Stimulated activated naive CD8-positive, alpha-beta T cell treated with anti-CD3 and anti-CD28 coated beads, Interleukin-15, Interleukin-2, amounts not matched to agents 100 ng/mL and 50 ng/mL, for 24 hours (primary cell): ENCODE results near the gene TLR6.

Experiments
- H3K27ac Mint-ChIP-seq: one replicate; pipeline ENCODE4 v1.8.0; 2021; ENCODE audit warnings: mild to moderate bottlenecking, mixed read lengths
- H3K27me3 Mint-ChIP-seq: one replicate; pipeline ENCODE4 v1.8.0; 2021; ENCODE audit warnings: mixed read lengths
- H3K36me3 Mint-ChIP-seq: one replicate; pipeline ENCODE4 v1.8.0; 2021; ENCODE audit warnings: low read depth, mixed read lengths
- H3K4me1 Mint-ChIP-seq: one replicate; pipeline ENCODE4 v1.8.0; 2021; ENCODE audit warnings: low read depth, mixed read lengths
- H3K4me3 Mint-ChIP-seq: one replicate; pipeline ENCODE4 v1.8.0; 2021; ENCODE audit warnings: mild to moderate bottlenecking, mixed read lengths
- H3K9me3 Mint-ChIP-seq: one replicate; pipeline ENCODE4 v1.8.0; 2021; ENCODE audit warnings: mixed read lengths

TLR6 gene, protein sequence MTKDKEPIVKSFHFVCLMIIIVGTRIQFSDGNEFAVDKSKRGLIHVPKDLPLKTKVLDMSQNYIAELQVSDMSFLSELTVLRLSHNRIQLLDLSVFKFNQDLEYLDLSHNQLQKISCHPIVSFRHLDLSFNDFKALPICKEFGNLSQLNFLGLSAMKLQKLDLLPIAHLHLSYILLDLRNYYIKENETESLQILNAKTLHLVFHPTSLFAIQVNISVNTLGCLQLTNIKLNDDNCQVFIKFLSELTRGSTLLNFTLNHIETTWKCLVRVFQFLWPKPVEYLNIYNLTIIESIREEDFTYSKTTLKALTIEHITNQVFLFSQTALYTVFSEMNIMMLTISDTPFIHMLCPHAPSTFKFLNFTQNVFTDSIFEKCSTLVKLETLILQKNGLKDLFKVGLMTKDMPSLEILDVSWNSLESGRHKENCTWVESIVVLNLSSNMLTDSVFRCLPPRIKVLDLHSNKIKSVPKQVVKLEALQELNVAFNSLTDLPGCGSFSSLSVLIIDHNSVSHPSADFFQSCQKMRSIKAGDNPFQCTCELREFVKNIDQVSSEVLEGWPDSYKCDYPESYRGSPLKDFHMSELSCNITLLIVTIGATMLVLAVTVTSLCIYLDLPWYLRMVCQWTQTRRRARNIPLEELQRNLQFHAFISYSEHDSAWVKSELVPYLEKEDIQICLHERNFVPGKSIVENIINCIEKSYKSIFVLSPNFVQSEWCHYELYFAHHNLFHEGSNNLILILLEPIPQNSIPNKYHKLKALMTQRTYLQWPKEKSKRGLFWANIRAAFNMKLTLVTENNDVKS

DNA sequence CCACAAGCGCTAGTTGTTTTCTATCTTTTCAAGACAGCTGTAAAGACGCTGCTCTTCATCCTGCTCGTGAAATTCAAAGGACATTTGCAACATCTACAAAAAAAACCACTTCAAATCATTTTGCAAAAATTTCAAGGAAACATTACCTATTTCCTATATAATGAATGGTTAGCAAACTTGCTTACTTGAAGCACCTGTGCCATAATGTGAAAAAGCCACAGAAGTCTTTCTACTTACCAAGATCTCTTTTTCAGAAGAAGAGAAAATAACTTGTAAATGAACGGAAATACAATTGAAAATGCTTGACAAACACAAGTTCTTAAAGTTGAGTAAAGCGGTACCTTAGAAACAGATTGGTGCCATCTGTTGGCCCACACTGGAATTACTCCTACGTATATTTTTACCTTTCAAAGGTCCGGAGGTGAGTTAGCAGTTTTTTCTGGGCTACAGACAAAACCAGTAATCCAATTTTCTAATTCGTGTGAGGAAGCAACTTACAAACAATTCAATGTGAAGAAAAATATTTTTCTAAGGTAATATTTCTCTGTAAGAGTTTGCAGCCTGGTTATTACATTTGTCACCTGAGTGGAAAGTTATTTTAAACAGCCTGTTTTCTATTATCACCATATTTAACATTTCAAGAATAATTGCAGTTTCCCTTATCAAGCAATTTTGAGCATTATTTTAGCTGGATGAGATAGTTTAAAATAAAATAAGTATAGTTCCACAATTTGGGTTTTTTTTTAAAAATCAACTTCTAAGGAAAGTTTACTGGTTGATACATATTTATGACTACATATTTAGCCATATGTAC lies at the start of gene TLR6:
Gene TLR6, minus strand, starts transcription at position 294 of the 814 bp plus-strand sequence. CDS start 27,344 bp downstream, outside the sequence.
- no peaks in the 10 kb centered on the region for H3K9me3 Mint-ChIP-seq
- peak within 1 kb of the TSS; percentile 85 for H3K4me3 Mint-ChIP-seq
- peaks cover 45% of the 10 kb centered on the region for H3K4me1 Mint-ChIP-seq
- H3K36me3 Mint-ChIP-seq, result no peaks in the 10 kb centered on the region
- no peaks in the 10 kb centered on the region for H3K27me3 Mint-ChIP-seq
- H3K27ac Mint-ChIP-seq, result peak within 1 kb of the TSS; percentile 86

DNA sequence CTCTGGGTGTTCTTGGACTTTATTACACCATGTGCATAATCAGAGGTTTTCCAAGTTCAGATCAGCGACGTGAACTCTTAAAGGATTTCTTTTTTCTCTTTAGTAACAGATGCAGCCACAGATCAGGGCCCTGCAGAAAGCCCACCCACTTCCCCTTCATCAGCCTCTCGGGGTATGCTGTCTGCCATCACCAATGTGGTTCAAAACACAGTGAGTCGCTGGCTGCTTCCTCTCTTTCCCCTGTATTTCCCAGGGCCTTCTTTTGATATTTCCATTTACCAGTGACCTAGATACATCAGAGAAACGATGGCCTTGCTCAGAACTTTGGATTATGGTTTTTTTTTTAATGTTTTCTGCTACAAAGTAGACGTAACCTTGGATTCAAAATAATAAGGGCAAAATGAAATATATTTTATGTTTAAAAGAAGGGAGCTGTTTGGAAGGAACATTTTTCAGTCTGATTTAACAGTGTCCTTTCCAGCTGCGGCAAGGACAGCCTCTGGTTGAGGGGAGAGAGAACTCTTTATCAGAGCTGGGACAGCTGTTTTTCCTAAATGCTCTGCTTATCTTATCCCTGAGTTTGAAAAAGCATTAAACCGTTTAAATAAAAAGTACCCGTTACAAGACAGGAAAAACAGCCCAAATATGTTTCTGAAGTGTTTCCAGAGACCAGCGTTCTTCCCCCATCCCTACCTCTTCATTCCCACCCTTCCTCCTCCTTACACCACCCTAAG lies 49.2 kb upstream of the TLR6 start:
- Mint-ChIP-seq H3K9me3 (no peaks in the 10 kb centered on the region), H3K36me3 (no peaks in the 10 kb centered on the region), H3K27me3 (no peaks in the 10 kb centered on the region)

DNA sequence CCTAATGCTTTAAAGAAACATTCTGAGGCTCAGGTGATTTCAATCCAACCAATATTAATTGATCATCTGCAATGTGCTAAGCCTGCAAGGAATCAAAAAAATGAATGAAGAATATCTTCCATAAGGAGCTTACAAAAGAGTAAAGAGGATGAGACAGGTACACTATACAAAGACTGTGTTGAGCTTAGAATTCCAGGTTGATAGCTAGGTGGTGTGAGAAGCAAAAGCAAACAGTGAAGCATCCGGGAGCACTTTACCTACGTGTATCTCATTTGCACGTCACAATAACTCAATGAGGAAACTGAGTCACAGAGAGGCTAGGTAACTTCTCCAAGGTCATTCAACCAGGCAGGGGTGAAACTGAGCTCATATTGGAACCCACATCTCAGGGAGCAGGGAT lies 48.1 kb upstream of the TLR6 start:
- Mint-ChIP-seq H3K27ac (no peak overlapping the region), H3K27me3 (peaks cover 2% of the 10 kb centered on the region), H3K9me3 (no peaks in the 10 kb centered on the region), H3K4me1 (no peaks in the 10 kb centered on the region), H3K36me3 (no peaks in the 10 kb centered on the region), H3K4me3 (no peak overlapping the region)

More for the DNA sequence above, 49.2 kb upstream of the TLR6 start:
- Mint-ChIP-seq H3K4me1 (no peaks in the 10 kb centered on the region), H3K27ac (no peak overlapping the region), H3K4me3 (no peak overlapping the region)

DNA sequence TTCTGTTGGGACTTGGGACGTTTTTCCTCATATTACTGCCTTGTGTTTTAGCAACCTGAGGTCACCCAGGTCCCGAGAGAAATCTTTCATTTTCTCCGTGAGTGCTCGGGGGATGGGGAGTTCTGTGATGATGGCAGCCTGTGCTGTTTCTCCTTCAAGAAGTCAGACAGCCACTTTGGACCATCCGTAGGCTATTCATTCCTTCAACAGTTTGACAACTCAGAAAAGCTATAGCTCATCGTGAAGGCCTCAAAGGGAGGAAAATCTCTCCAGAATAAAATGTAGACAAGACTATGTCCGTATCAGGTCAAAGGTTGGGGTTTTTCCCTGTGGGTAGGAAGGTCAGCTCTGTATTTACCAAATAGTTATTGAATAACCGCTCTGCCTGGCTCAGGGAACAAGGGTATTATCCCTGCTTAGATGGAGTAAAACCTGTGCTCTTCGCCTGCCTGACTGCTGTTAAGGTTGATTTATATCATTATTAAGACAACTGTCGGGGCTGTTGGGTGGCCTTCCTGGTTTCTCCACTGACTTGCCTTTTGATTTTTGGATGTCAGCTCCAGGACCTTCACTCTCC lies 47.6 kb upstream of the TLR6 start:
- Mint-ChIP-seq H3K4me3 (no peak overlapping the region), H3K9me3 (no peaks in the 10 kb centered on the region), H3K27ac (no peak overlapping the region), H3K4me1 (no peaks in the 10 kb centered on the region), H3K27me3 (peaks cover 2% of the 10 kb centered on the region), H3K36me3 (no peaks in the 10 kb centered on the region)

DNA sequence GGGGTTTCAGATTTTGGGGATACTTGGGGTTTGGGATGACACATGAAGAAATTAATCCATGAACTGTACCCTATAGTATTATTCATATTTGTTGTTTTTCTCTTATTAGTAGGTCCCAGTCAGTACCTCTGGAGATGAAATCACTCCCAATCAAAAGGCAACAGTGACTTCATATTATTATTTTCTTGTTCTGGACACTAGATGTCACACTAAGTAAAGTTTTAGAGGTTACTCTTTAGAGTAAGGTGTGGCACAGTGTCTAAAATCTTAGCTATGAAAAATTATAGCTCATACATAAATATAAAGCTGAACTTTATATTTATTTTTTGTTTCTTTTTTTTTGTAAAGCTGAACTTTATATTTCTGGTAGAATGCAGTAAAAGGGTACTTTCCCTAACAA lies 46.1 kb upstream of the TLR6 start:
- H3K27me3 Mint-ChIP-seq, result peaks cover 2% of the 10 kb centered on the region
- H3K27ac Mint-ChIP-seq, result no peak overlapping the region
- H3K4me1 Mint-ChIP-seq, result no peaks in the 10 kb centered on the region
- H3K9me3 Mint-ChIP-seq, result no peaks in the 10 kb centered on the region
- H3K4me3 Mint-ChIP-seq, result no peak overlapping the region
- H3K36me3 Mint-ChIP-seq, result no peaks in the 10 kb centered on the region

DNA sequence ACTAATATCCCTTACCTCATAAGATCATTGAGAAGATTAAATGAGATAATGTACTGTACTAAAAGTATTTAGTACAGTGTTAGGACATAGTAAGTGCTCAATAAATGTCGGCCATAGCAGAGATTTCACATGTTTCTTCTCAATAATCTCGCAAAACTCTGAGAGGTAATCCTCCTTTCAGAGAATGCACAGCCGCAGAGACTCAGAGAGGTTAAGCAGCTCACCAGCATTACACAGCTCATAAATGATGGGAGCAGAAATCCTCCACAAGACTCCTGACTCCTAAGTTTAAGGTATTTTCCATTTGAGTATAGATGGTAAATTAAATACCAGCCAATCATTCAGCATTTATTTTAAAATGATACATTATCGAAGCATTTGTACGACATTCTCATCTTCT lies 45.6 kb upstream of the TLR6 start:
- Mint-ChIP-seq H3K36me3 (no peaks in the 10 kb centered on the region), H3K27me3 (peaks cover 2% of the 10 kb centered on the region), H3K4me1 (no peaks in the 10 kb centered on the region), H3K4me3 (no peak overlapping the region), H3K9me3 (no peaks in the 10 kb centered on the region), H3K27ac (no peak overlapping the region)

DNA sequence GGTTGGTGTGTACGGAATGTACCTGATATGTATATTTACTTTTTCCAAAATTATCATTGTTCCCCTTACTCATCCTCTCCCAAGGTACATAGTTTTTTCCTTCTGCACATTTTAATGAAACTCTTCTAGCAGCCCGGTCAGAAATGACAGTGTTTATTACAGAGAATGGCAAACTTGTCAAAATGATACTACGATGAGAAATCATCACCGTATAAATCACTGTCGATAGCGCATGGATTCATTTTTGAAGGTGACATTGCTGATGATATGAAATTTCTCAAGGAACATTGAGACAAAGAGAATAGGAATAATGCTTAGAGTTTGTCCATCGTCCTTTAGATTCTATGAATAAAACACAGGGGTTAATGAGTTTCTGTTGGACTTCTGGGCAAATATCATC lies 41.6 kb upstream of the TLR6 start:
- no peak overlapping the region for H3K4me3 Mint-ChIP-seq
- H3K27ac Mint-ChIP-seq, result no peak overlapping the region
- no peaks in the 10 kb centered on the region for H3K9me3 Mint-ChIP-seq
- peaks cover 2% of the 10 kb centered on the region for H3K27me3 Mint-ChIP-seq
- H3K36me3 Mint-ChIP-seq, result no peaks in the 10 kb centered on the region
- peaks cover 23% of the 10 kb centered on the region for H3K4me1 Mint-ChIP-seq

DNA sequence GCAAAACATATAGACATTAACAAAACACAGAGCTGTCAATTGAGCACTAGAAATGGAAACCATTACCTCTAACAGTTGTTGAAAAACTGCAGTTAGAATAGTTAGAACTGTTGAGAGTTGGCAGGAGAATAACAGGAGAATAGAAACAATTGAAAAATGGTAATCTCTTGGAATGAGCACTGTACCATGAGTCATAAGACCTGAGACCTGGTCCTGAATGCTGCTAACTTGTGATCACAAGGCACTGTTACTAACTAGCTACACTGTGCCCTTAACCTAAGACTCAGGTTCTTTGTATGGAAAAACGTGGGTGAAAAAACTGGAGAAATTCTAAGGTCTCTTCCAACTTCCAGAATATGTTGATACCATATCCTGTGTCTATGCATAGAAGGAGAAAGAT lies 40.3 kb upstream of the TLR6 start:
- no peaks in the 10 kb centered on the region for H3K36me3 Mint-ChIP-seq
- H3K9me3 Mint-ChIP-seq, result no peaks in the 10 kb centered on the region
- peaks cover 2% of the 10 kb centered on the region for H3K27me3 Mint-ChIP-seq
- H3K4me1 Mint-ChIP-seq, result peaks cover 23% of the 10 kb centered on the region
- no peak overlapping the region for H3K27ac Mint-ChIP-seq
- no peak overlapping the region for H3K4me3 Mint-ChIP-seq

DNA sequence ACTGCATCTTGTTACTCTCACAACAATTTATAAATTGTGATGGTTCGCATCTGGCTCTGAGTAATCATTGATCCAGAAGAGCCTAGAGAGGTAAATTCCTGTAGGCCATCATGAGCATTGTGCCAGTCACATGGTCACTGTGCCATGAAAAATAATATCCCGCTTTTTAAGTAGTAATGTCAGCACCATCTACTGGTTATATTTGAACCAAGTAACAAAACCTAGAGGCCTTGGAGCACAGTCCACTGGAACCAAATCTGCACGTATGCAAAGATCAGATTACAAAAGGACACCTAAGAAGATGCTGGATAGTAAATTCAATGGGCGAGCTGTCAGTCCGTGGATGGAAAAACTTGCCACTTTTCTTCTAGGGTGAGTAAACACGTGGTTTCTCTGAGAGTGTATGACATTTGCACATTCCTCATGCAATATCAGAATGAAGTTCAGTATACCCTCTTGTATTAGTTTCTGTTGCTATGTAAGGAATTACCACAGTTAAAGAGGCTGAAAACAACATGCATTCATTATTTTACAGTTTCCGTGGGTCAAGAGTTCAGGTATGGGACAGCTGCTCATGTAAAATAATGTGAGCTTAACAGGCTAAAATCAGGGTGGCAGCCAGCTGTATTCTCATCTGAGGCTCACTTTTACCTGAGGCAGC lies 37.8 kb upstream of the TLR6 start:
- peaks cover 3% of the 10 kb centered on the region for H3K9me3 Mint-ChIP-seq
- no peak overlapping the region for H3K27ac Mint-ChIP-seq
- H3K4me3 Mint-ChIP-seq, result no peak overlapping the region
- no peaks in the 10 kb centered on the region for H3K27me3 Mint-ChIP-seq
- H3K36me3 Mint-ChIP-seq, result no peaks in the 10 kb centered on the region
- peaks cover 42% of the 10 kb centered on the region for H3K4me1 Mint-ChIP-seq

DNA sequence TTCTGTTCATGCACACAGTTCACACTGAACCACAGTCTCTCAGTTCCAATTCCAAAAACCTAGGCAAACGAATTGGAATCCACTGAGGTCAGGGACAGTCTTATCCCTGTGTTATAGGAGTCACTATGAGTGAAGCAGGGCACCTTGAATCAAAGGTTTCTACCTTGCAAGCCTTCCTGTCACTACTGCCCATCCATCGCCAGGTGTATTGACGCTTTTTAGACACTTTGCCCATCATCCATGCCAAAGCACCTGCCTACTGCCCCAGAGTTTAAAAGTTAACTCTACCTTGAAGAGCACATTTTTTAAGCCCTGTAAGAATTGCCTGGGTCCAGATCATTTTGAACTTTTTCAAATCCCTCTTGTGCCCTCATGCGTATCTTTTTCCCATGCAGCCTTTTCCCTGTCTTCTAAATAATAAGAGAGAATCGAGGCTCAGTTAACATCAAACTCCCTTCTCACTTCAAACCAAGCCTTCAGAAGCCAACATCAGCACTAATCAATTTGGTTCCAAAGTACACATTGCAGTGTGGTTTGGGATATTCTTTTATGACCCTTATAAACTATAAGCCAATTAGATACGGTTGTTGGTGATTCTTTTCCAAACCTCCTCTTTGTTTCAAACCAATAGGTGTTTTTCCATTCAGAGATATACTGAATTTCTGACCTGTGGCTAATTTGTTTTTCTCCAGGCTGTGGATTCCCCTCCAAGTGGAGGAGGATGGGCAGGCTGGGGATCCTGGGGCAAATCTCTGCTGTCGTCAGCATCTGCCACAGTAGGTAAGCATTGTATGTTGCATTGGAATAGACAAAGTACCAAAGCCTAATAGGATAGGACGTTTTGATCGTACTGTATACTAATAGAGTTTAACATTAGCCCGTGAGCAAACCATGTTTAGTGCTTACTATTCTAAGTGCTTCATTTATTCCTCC lies 34.7 kb upstream of the TLR6 start:
- Mint-ChIP-seq H3K4me3 (no peak overlapping the region), H3K27ac (no peak overlapping the region), H3K4me1 (peaks cover 44% of the 10 kb centered on the region), H3K36me3 (no peaks in the 10 kb centered on the region), H3K27me3 (no peaks in the 10 kb centered on the region), H3K9me3 (peaks cover 3% of the 10 kb centered on the region)

DNA sequence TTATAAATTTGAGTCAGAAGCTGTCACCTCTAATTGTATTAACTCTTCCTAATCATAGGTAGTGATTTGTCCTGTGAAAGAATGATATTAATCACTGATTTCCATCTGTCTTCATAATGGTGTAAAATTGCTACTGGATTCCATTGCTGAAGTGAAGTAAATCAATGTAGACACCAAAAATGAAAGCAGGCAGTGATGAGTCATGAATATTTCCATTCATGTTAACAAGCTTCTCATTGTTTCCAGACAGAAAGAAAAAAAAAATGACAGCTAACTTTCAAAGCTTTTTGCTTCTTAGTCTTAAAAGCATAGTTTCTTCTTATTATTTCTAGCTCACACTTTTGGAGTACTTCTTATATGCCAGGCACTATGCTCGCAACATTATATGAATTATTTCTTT lies 32.5 kb upstream of the TLR6 start:
- Mint-ChIP-seq H3K9me3 (peaks cover 3% of the 10 kb centered on the region), H3K36me3 (no peaks in the 10 kb centered on the region)

DNA sequence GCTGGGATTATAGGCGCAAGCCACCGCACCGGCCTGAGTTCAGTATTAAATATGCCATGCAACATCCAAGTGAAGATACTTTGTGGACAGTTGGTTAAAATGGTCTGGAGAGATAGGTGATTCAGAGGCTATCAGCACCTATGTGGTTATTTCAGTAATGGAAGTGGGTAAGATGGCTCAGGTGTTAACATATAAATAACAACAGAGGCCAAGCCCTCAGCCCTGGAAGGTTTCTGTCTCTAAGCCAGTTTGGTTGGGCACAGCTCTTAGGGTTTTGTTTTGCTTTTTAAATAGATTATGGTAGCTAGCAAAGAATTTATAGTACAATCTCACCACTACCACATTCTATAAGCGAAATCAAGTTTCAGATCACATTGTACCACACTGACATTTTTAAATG lies 27.6 kb upstream of the TLR6 start:
- H3K4me3 Mint-ChIP-seq, result no peak overlapping the region
- no peaks in the 10 kb centered on the region for H3K27me3 Mint-ChIP-seq
- H3K27ac Mint-ChIP-seq, result no peak overlapping the region
- H3K36me3 Mint-ChIP-seq, result no peaks in the 10 kb centered on the region
- H3K9me3 Mint-ChIP-seq, result no peaks in the 10 kb centered on the region
- peaks cover 12% of the 10 kb centered on the region for H3K4me1 Mint-ChIP-seq

More for the DNA sequence above, 32.5 kb upstream of the TLR6 start:
- Mint-ChIP-seq H3K27ac (peak overlapping the region; percentile 92), H3K4me3 (peak overlapping the region; percentile 35), H3K27me3 (no peaks in the 10 kb centered on the region), H3K4me1 (peaks cover 35% of the 10 kb centered on the region)

DNA sequence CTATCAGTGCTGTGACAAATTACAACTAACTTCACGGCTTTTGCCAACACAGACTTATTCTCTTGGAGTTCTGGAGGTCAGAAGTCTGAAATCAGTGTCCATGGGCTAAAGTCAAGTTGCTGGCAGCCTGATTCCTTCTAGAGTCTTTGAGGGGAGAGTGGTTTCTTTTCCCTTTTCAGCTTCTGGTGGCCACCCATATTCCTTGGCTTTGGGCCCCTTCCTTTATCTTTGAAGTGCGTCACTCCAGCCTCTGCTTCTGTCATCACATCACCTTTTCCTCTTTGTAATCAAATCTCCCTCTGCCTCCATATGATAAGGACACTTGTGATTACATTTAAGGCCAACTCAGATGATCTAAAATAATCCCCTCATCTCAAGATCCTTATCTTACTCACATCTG lies 20.0 kb upstream of the TLR6 start:
- no peaks in the 10 kb centered on the region for H3K36me3 Mint-ChIP-seq
- H3K27me3 Mint-ChIP-seq, result peaks cover 5% of the 10 kb centered on the region
- no peak overlapping the region for H3K27ac Mint-ChIP-seq
- H3K4me1 Mint-ChIP-seq, result no peaks in the 10 kb centered on the region
- no peak overlapping the region for H3K4me3 Mint-ChIP-seq
- H3K9me3 Mint-ChIP-seq, result no peaks in the 10 kb centered on the region
